Measurements from ENCODE around the gene PRKAR2B.

PRKAR2B gene

DNA sequence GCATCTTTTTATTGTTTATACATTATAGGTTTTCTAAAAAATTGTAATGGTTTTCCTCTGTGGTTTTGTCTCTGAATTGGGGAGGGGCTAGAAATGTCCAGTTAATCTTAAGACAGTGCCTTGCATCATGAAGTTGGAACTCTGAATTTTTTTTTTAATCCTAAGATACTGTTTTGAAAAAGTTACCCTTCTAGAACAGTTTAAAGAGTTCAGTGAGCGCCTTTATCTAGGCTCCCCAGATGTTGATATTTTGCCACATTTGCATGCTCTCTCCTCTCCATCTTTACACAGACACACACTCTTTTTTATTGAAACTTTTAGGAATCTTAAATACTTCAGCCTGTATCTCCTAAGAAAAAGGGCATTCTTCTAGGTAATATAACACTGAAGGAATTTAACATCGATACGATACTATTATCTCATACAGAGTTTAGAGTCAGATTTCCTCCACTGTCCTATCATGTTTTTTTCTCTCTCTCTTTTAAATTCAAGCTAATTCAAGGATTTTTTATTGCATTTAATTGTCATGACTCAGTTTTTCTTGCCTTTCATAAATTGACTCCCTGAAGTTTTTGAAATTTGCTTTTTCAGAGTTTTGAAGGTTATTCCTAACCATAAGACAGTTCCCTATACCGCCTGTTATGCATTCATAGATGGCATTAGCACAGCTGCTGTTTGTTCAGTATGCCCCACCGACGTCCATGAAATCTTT lies 31.5 kb downstream of the PRKAR2B start:
- in situ Hi-C loops (cut with MboI; ENCODE audit: low pct_unique_long_range_greater_than_20kb, low sequenced_read_pairs, unreplicated experiment), result no loop called here
- TF ChIP-seq CTCF (IDR thresholded peaks at IDR 0.05; ENCODE audit: extremely low read depth, insufficient read depth, missing control alignments), result no peak
- no peak for DNase-seq (ENCODE audit: low spot score)

DNA sequence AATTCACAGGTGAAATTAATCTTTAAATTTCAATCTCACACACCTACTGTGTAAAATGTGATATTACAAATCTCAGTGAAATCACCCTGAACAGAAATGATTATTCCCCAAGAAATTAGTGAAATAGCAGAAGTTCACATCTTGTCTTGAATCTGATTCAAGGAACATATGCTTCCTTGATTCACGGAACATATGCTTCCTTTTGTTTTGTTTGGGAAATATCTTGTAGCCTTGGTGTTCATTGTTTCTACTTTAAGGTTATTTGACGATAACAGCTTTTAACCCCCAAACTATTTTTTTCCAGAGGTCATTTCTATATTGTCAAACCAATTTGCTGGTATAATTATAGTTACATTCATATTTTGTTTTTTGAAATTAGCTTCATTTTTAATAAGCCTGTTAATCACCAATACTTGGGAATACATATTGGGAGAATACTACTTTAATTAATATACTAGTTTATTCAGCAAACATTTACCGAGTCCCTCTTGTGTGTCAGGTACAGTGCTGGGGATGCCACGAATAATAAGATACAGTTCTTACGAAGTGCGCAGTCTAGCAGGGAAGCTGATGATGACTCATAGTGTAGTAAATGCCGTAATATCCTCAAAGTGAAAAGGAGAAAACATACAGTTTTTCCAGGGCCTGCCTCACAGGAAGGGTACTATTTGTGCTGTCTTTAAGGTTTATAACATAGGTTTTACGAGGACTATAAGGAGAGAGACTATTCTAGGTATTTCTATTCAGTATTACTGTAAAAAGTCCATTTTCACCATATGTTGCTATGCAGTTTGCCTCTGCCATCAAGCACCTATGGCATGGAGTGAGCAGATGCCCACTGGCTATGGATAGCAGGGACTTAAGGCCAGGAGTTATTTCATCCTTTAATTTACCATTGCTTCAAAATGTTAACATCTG lies 32.5 kb downstream of the PRKAR2B start:
- no peak for DNase-seq (ENCODE audit: low spot score)
- TF ChIP-seq CTCF (IDR thresholded peaks at IDR 0.05; ENCODE audit: extremely low read depth, insufficient read depth, missing control alignments), result no peak
- in situ Hi-C loops (cut with MboI; ENCODE audit: low pct_unique_long_range_greater_than_20kb, low sequenced_read_pairs, unreplicated experiment), result no loop called here

DNA sequence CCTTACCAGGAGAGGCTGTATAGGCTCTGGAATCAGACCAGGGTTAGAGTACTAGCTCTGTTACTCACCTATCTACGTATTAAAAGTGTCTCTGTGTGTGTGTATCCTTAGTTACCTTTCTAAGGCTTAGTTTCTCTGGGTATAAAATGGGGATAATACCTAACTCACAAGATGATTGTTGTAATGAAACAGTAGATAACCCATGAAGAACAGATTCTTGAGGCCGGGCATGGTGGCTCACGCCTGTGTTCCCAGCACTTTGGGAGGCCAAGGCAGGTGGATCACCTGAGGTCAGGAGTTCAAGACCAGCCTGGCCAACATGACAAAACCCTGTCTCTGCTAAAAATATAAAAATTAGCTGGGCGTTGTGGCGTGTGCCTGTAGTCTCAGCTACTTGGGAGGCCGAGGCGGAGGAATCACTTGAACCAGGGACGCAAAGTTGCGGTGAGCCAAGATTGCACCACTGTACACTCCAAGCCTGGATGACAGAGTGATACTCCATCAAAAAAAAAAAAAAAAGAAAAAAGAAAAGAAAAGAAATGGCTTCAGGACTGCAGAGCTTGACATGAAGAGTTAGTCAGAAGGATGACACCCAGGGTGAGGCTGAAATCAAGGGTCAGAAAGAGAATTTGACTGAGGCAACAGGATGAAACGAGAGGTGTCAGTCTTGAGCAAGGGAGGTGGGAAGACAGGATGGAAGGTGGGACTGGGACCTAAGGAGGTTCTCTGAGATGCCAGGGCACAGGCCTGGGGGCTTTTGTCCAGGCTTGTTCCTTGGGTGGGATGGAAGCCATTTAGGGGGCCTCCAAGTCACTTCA lies 33.4 kb downstream of the PRKAR2B start:
- in situ Hi-C loops (cut with MboI; ENCODE audit: low pct_unique_long_range_greater_than_20kb, low sequenced_read_pairs, unreplicated experiment), result no loop called here
- DNase-seq (ENCODE audit: low spot score), result no peak
- TF ChIP-seq CTCF (IDR thresholded peaks at IDR 0.05; ENCODE audit: extremely low read depth, insufficient read depth, missing control alignments), result no peak

DNA sequence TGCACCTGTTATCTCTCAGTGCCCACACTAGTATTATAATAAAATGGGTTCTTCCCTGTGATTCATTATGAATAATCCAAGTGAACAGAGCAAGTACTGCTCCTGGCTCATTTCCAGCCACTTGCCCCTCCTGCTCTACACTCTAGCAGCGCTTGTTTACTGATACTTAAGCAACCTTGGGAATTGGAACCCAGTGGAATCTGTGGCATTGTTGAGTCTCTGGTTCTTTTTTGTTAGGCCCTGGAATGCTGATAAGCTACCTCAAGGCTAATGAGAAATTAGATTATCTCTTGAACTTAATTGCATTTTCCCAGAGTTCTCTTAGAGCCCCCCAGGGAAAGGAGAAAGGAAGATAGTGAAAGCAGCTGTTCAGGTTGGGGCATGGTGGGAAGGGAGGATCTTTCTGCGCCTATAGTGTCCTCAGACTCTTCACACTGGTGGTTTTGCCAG lies 34.0 kb downstream of the PRKAR2B start:
- no peak for DNase-seq (ENCODE audit: low spot score)
- no peak for TF ChIP-seq CTCF (IDR thresholded peaks at IDR 0.05; ENCODE audit: extremely low read depth, insufficient read depth, missing control alignments)
- in situ Hi-C loops (cut with MboI; ENCODE audit: low pct_unique_long_range_greater_than_20kb, low sequenced_read_pairs, unreplicated experiment), result no loop called here

- TF ChIP-seq CTCF (IDR thresholded peaks at IDR 0.05; ENCODE audit: extremely low read depth, insufficient read depth, missing control alignments), result no peak
- no peak for DNase-seq (ENCODE audit: low spot score)
- in situ Hi-C loops (cut with MboI; ENCODE audit: low pct_unique_long_range_greater_than_20kb, low sequenced_read_pairs, unreplicated experiment), result no loop called here
Measured at GRCh38 chr7:107079212-107079940, 34.9 kb downstream of the PRKAR2B start.

All from GM13977 (cell line).